NB4 (cell line): ENCODE measurements around the gene PLA2G4F.

ENCODE experiments used
- DNase-seq: peaks from one replicate; pipeline ENCODE4 v3.0.0; 2010; ENCODE audit warnings: low read depth
- H3K4me3 ChIP-seq: one replicate; pipeline ENCODE4 v1.5.1; 2011; ENCODE audit warnings: mild to moderate bottlenecking, low read depth, low read length, moderate library complexity
- CTCF ChIP-seq: IDR thresholded peaks from one replicate; pipeline ENCODE4 v1.5.1; 2012; ENCODE audit warnings: low read depth, low read length
- MAX ChIP-seq: IDR thresholded peaks from 2 replicates; pipeline ENCODE4 v1.6.1; 2011; ENCODE audit warnings: low read depth, low read length
- MYC ChIP-seq: IDR thresholded peaks from 2 replicates; pipeline ENCODE4 v1.6.1; 2011; ENCODE audit warnings: low read depth, low read length
- POLR2A ChIP-seq: IDR thresholded peaks from 2 replicates; pipeline ENCODE4 v1.6.1; 2011; ENCODE audit warnings: mild to moderate bottlenecking; ENCODE audit not compliant: insufficient read length; ENCODE audit errors: extremely low read depth

The PLA2G4F gene

GRCh38 chr15:42134617-42135245 is 21.7 kb downstream of the PLA2G4F start:
- no peak for DNase-seq
- no peak for TF ChIP-seq MAX
- no peak for TF ChIP-seq POLR2A
- TF ChIP-seq CTCF, result no peak
- TF ChIP-seq MYC, result no peak
- H3K4me3 ChIP-seq, result no peak overlapping the region

- DNase-seq, result peak; percentile 76
- TF ChIP-seq MAX, result peak; percentile 74
- no peak for TF ChIP-seq MYC
- peak; percentile 90 for TF ChIP-seq CTCF
- no peak overlapping the region for H3K4me3 ChIP-seq
Measured at GRCh38 chr15:42133886-42134502, 22.4 kb downstream of the PLA2G4F start.

GRCh38 chr15:42133356-42133755 is 23.1 kb downstream of the PLA2G4F start:
- DNase-seq, result no peak
- TF ChIP-seq POLR2A (no peak), MAX (no peak), CTCF (no peak), MYC (no peak)
- no peak overlapping the region for H3K4me3 ChIP-seq

- TF ChIP-seq POLR2A (no peak), MAX (no peak)
- no peak for DNase-seq
- no peak overlapping the region for H3K4me3 ChIP-seq
Measured at GRCh38 chr15:42131826-42132806, 24.3 kb downstream of the PLA2G4F start.

- TF ChIP-seq MAX (no peak), CTCF (no peak), MYC (no peak), POLR2A (no peak)
- H3K4me3 ChIP-seq, result no peak overlapping the region
- no peak for DNase-seq
Measured at GRCh38 chr15:42131006-42131405, 25.4 kb downstream of the PLA2G4F start.
